Keratinocyte (primary cell): Measurements from ENCODE around the gene PHOX2B. TPM values are rescaled to one million over a fixed set of nuclear protein-coding genes. Genes with fewer than 3 reads are reported as not detected.

Experiments used
- DNase-seq: peaks from one replicate; pipeline ENCODE4 v3.0.0-alpha.2; 2011; ENCODE audit warnings: low read depth, missing footprints, low spot score
- FAIRE-seq: peaks from 2 replicates; lab custom pipeline; 2011; peaks lifted over from hg19 to GRCh38; lab: Jason Lieb, UNC
- H2AFZ ChIP-seq: 2 replicates; pipeline ENCODE4 v1.6.0; 2012; ENCODE audit warnings: low read length, control low read depth, inconsistent platforms; ENCODE audit not compliant: control insufficient read depth
- H3K27ac ChIP-seq: 2 replicates; pipeline ENCODE4 v1.5.1; 2011; ENCODE audit warnings: low read length; ENCODE audit not compliant: control insufficient read depth, insufficient read depth
- H3K27me3 ChIP-seq: 3 replicates; pipeline ENCODE4 v1.6.0; 2011; ENCODE audit warnings: low read length; ENCODE audit not compliant: control insufficient read depth, insufficient read depth; ENCODE audit errors: extremely low read depth
- H3K36me3 ChIP-seq, 2 experiments: 2 replicates in 1 of 2; 3 replicates in 1 of 2; pipeline ENCODE4 v1.5.1; 2011; ENCODE audit warnings: low read length in 2 of 2, mild to moderate bottlenecking in 1 of 2; ENCODE audit not compliant: control insufficient read depth in 2 of 2, insufficient read depth in 2 of 2; ENCODE audit errors: extremely low read depth in 1 of 2
- H3K4me1 ChIP-seq: 3 replicates; pipeline ENCODE4 v1.5.1; 2011; ENCODE audit warnings: low read length; ENCODE audit not compliant: control insufficient read depth, insufficient read depth; ENCODE audit errors: extremely low read depth
- H3K4me2 ChIP-seq: 3 replicates; pipeline ENCODE4 v1.6.0; 2011; ENCODE audit warnings: low read depth, low read length; ENCODE audit not compliant: control insufficient read depth, insufficient read depth; ENCODE audit errors: extremely low read depth
- H3K4me3 ChIP-seq, 3 experiments: fragments of 200-600 bp in 1 of 3; sonication (generic) in 1 of 3; 2 replicates in 2 of 3; 3 replicates in 1 of 3; pipeline ENCODE4 v1.5.1; 2011 to 2016; ENCODE audit warnings: low read length in 3 of 3, mild to moderate bottlenecking in 3 of 3, control low read depth in 2 of 3, inconsistent platforms in 1 of 3, low read depth in 1 of 3, mixed read lengths in 1 of 3, mixed run types in 1 of 3, moderate library complexity in 1 of 3; ENCODE audit not compliant: control insufficient read depth in 2 of 3, insufficient read depth in 2 of 3; ENCODE audit errors: extremely low read depth in 1 of 3
- H3K79me2 ChIP-seq: 2 replicates; pipeline ENCODE4 v1.6.0; 2012; ENCODE audit warnings: low read length; ENCODE audit not compliant: control insufficient read depth, insufficient read depth
- H3K9ac ChIP-seq: 3 replicates; pipeline ENCODE4 v1.6.0; 2011; ENCODE audit warnings: low read length; ENCODE audit not compliant: control insufficient read depth, insufficient read depth; ENCODE audit errors: extremely low read depth
- H3K9me1 ChIP-seq: 3 replicates; pipeline ENCODE4 v1.6.0; 2011; ENCODE audit warnings: low read length; ENCODE audit not compliant: control insufficient read depth, insufficient read depth; ENCODE audit errors: extremely low read depth
- H3K9me3 ChIP-seq: 2 replicates; pipeline ENCODE4 v1.5.1; 2012; ENCODE audit warnings: low read depth, low read length; ENCODE audit not compliant: control insufficient read depth
- H4K20me1 ChIP-seq: 3 replicates; pipeline ENCODE4 v1.6.0; 2011; ENCODE audit warnings: low read length; ENCODE audit not compliant: control insufficient read depth, insufficient read depth; ENCODE audit errors: extremely low read depth
- EZH2 ChIP-seq: IDR thresholded peaks from one replicate; pipeline ENCODE4 v1.6.1; 2012; ENCODE audit warnings: inconsistent platforms, mild to moderate bottlenecking, low read length, moderate library complexity
- dilution Hi-C: fragments of 300-500 bp; cut with MboI; formaldehyde crosslinking; loops from one replicate; pipeline ENCODE4 v1.7.0; 2020; ENCODE audit warnings: low sequenced_read_pairs; ENCODE audit not compliant: extremely low pct_ligation_motif_present
- polyA plus RNA-seq, 5 experiments: library from polyadenylated mRNA; depleted of rRNA in 3 of 5; stranded (reverse) in 3 of 5; stranded (forward) in 1 of 5; unstranded in 1 of 5; fragments of >200 nt; gene quantifications; 1 replicate in 1 of 5; 2 replicates in 3 of 5; 3 replicates in 1 of 5; pipeline versions ENCODE4 v1.2.1 to v1.2.3, GENCODE V29; 2011 to 2012; ENCODE audit warnings: missing spikeins in 2 of 5, low read depth in 1 of 5, low replicate concordance in 1 of 5
- TF ChIP-seq, protein P1 (sequence below), 3 experiments: IDR thresholded peaks in 1 of 3; conservative IDR thresholded peaks in 1 of 3; optimal IDR thresholded peaks in 1 of 3; 2 replicates in 2 of 3; 3 replicates in 1 of 3; pipeline versions ENCODE3 to v1.5.1; 2011; ENCODE audit warnings: low read length in 3 of 3, mild to moderate bottlenecking in 3 of 3, moderate library complexity in 2 of 3, control low read depth in 1 of 3, inconsistent platforms in 1 of 3; ENCODE audit not compliant: insufficient read depth in 2 of 3; ENCODE audit errors: extremely low read depth in 1 of 3

Gene PHOX2B
- polyA plus RNA-seq, 1 donor (not counting 4 experiments of a cell fraction or from before 2014, with no cell fraction given) = not detected

GRCh38 chr4:41785665-41786064 is 37.1 kb upstream of the PHOX2B start:
- H3K4me1 ChIP-seq = no peaks in the 10 kb centered on the region
- no peak overlapping the region for H3K4me2 ChIP-seq
- H3K27ac ChIP-seq = no peak overlapping the region
- FAIRE-seq (no peak), DNase-seq (no peak)
- H3K9me1 ChIP-seq = no peaks in the 10 kb centered on the region
- H3K27me3 ChIP-seq = peaks cover 4% of the 10 kb centered on the region
- no peaks in the 10 kb centered on the region for H3K9me3 ChIP-seq
- H3K36me3 ChIP-seq = no peaks in the 10 kb centered on the region
- H4K20me1 ChIP-seq = no peaks in the 10 kb centered on the region
- no peak overlapping the region for H3K4me3 ChIP-seq
- no peak overlapping the region for H3K9ac ChIP-seq
- dilution Hi-C loops = no loop called here
- H2AFZ ChIP-seq = no peak overlapping the region
- H3K79me2 ChIP-seq = no peaks in the 10 kb centered on the region
- TF ChIP-seq, protein P1, sequence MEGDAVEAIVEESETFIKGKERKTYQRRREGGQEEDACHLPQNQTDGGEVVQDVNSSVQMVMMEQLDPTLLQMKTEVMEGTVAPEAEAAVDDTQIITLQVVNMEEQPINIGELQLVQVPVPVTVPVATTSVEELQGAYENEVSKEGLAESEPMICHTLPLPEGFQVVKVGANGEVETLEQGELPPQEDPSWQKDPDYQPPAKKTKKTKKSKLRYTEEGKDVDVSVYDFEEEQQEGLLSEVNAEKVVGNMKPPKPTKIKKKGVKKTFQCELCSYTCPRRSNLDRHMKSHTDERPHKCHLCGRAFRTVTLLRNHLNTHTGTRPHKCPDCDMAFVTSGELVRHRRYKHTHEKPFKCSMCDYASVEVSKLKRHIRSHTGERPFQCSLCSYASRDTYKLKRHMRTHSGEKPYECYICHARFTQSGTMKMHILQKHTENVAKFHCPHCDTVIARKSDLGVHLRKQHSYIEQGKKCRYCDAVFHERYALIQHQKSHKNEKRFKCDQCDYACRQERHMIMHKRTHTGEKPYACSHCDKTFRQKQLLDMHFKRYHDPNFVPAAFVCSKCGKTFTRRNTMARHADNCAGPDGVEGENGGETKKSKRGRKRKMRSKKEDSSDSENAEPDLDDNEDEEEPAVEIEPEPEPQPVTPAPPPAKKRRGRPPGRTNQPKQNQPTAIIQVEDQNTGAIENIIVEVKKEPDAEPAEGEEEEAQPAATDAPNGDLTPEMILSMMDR (optimal IDR thresholded peaks at IDR 0.05 in 1 of 3, IDR thresholded peaks at IDR 0.05 in 1 of 3, conservative IDR thresholded peaks at IDR 0.05 in 1 of 3; ENCODE audit: extremely low read depth in 1 of 3, insufficient read depth in 2 of 3, low read length in 3 of 3) = no peak
- TF ChIP-seq EZH2 = no peak

DNA sequence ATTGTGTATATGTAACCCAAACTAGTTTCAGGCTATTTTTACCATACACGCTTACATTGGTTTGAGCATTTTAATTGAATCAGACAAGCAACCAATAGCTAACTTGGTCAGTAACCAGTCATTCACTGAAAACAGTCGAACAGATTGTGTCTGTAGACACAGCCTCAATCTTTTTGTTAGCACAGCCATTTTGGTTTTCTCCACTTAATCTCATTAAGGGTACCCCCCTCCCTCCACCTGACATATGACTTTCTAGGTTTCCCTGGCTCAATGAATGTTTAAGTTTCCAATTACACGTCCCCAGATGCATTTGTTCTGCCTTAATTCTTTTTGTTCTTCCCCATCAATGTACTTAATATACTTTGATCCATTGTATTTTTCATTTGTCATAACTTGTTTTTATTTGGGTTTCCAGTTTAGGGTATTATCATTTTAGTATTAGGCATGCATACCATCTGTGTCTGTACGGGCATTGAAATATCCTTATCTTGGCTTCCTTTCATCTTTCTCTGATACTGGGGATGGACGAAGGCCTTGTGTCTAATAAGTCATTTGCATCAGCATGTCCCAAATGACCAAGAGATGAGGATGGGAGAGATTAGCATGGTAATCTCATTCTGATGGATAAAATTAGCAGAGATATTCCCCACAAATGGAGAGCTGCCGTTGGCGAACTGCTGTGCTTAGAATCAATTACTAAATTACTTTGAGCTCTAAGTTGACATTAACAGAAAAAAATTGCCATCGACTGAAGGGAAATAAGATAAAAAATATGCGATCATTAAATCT is 35.9 kb upstream of the PHOX2B start:
- Histone ChIP-seq H4K20me1 (no peaks in the 10 kb centered on the region), H3K9ac (no peak overlapping the region), H3K4me1 (no peaks in the 10 kb centered on the region), H3K4me2 (no peak overlapping the region), H3K4me3 (no peak overlapping the region), H3K9me3 (no peaks in the 10 kb centered on the region), H3K36me3 (no peaks in the 10 kb centered on the region), H3K27ac (no peak overlapping the region), H3K79me2 (no peaks in the 10 kb centered on the region), H3K9me1 (no peaks in the 10 kb centered on the region), H3K27me3 (peaks cover 4% of the 10 kb centered on the region), H2AFZ (no peak overlapping the region)
- DNase-seq (no peak), FAIRE-seq (no peak)
- dilution Hi-C loops = no loop called here
- no peak for TF ChIP-seq EZH2
- TF ChIP-seq, protein P1 (optimal IDR thresholded peaks at IDR 0.05 in 1 of 3, IDR thresholded peaks at IDR 0.05 in 1 of 3, conservative IDR thresholded peaks at IDR 0.05 in 1 of 3; ENCODE audit: extremely low read depth in 1 of 3, insufficient read depth in 2 of 3, low read length in 3 of 3) = no peak
